Testis (tissue), 3 donors: ENCODE results near the gene GPR146. TPM values are rescaled to one million over a fixed set of nuclear protein-coding genes. Genes with fewer than 3 reads are reported as not detected.

Experiments used
- DNase-seq: peaks from one replicate; pipeline ENCODE4 v3.0.0-alpha.2; 2019
- H3K27ac ChIP-seq, 2 donors: fragments of 200-600 bp; sonication (generic); one replicate each; pipeline ENCODE4 v1.5.1; 2019
- H3K27me3 ChIP-seq: fragments of 200-600 bp; sonication (generic); one replicate; pipeline ENCODE4 v1.5.1; 2019
- H3K36me3 ChIP-seq: fragments of 200-600 bp; sonication (generic); one replicate; pipeline ENCODE4 v1.5.1; 2017; ENCODE audit warnings: low read depth; ENCODE audit errors: missing control alignments
- H3K4me1 ChIP-seq: fragments of 200-600 bp; sonication (generic); one replicate; pipeline ENCODE4 v1.5.1; 2019
- H3K4me3 ChIP-seq, 2 donors: fragments of 200-600 bp; sonication (generic); one replicate each; pipeline ENCODE4 v1.5.1; 2017 to 2019
- H3K9me3 ChIP-seq: fragments of 200-600 bp; sonication (generic); one replicate; pipeline ENCODE4 v1.5.1; 2017
- POLR2A ChIP-seq: fragments of 450-650 bp; IDR thresholded peaks from one replicate; pipeline ENCODE4 v1.6.1; 2017; ENCODE audit warnings: antibody characterized with exemption, mild to moderate bottlenecking, moderate library complexity
- WGBS, 2 donors: methylation state at CpG; one replicate each; pipeline ENCODE4 v1.1.5; 2018; 5-methylcytosine and 5-hydroxymethylcytosine counted together
- intact Hi-C: fragments of 100-400 bp; cut with DNase I; formaldehyde crosslinking; loops from one replicate; pipeline ENCODE4 v1.15.1; 2023; ENCODE audit warnings: low total_unique reads
- polyA plus RNA-seq: library from polyadenylated mRNA; stranded (reverse); fragments of 350-450 nt; fragmentation: Illumina TruSeq; extraction: RNeasy Lipid Tissue Mini Kit (QIAGEN cat#74804); gene quantifications from one replicate; pipeline ENCODE4 v1.2.3, GENCODE V29; 2014; ENCODE audit warnings: low read depth, low replicate concordance; ENCODE audit not compliant: insufficient read depth
- total RNA-seq, 2 donors: library from RNA; depleted of rRNA; stranded (reverse); fragments of >200 nt; gene quantifications; one replicate each; pipeline ENCODE4 v1.2.3, GENCODE V29; 2016
- TF ChIP-seq, protein P1 (sequence below), 3 experiments: fragments of 450-650 bp in 2 of 3; fragments of 200-600 bp in 1 of 3; sonication (generic) in 1 of 3; IDR thresholded peaks; one replicate each; pipeline ENCODE4 v1.5.1; 2016 to 2019; ENCODE audit warnings: antibody characterized with exemption in 3 of 3, mild to moderate bottlenecking in 2 of 3, moderate library complexity in 1 of 3

Gene GPR146
- total and polyA plus RNA-seq, 3 donors from 2014 or later, result 5.3 to 14.4 (median 14.2) TPM

DNA sequence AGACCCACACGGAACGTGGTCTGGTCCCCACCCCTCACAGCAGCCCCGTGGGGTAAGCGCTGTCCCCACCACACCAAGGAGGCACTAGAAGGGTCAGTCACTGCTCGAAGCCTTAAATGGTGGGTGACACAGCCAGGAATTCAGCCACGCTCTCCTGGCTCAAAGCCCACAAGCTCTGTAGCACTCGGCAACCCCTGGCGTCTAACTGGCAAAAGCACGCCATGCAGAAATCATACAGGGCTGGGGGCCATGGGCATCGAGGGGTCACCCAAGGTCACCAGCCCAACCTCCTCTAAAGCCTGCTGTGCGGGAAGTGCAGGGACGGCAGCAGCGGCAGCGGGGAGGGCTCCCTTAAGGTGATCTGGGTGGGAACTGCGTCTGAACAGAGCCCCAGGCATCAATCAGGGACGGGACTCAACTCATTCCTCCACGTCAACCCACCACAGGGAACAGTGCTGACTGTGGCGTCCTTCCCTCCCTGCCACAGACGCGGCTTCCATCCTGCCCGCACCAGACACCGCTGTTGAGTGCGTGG lies 51.3 kb downstream of the GPR146 start:
- H3K27ac ChIP-seq, result no peak overlapping the region
- no peak overlapping the region for H3K4me3 ChIP-seq
- TF ChIP-seq, protein P1, sequence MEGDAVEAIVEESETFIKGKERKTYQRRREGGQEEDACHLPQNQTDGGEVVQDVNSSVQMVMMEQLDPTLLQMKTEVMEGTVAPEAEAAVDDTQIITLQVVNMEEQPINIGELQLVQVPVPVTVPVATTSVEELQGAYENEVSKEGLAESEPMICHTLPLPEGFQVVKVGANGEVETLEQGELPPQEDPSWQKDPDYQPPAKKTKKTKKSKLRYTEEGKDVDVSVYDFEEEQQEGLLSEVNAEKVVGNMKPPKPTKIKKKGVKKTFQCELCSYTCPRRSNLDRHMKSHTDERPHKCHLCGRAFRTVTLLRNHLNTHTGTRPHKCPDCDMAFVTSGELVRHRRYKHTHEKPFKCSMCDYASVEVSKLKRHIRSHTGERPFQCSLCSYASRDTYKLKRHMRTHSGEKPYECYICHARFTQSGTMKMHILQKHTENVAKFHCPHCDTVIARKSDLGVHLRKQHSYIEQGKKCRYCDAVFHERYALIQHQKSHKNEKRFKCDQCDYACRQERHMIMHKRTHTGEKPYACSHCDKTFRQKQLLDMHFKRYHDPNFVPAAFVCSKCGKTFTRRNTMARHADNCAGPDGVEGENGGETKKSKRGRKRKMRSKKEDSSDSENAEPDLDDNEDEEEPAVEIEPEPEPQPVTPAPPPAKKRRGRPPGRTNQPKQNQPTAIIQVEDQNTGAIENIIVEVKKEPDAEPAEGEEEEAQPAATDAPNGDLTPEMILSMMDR (IDR thresholded peaks at IDR 0.05), result no peak
- TF ChIP-seq POLR2A, result no peak
- intact Hi-C loops, result no loop called here
- H3K36me3 ChIP-seq, result no peaks in the 10 kb centered on the region
- no peaks in the 10 kb centered on the region for H3K27me3 ChIP-seq
- no peaks in the 10 kb centered on the region for H3K9me3 ChIP-seq
- peaks cover 7% of the 10 kb centered on the region for H3K4me1 ChIP-seq
- WGBS, 2 donors, result 88 to 90% methylated on average over 17 to 18 of the region's 23 CpGs
- no peak for DNase-seq

DNA sequence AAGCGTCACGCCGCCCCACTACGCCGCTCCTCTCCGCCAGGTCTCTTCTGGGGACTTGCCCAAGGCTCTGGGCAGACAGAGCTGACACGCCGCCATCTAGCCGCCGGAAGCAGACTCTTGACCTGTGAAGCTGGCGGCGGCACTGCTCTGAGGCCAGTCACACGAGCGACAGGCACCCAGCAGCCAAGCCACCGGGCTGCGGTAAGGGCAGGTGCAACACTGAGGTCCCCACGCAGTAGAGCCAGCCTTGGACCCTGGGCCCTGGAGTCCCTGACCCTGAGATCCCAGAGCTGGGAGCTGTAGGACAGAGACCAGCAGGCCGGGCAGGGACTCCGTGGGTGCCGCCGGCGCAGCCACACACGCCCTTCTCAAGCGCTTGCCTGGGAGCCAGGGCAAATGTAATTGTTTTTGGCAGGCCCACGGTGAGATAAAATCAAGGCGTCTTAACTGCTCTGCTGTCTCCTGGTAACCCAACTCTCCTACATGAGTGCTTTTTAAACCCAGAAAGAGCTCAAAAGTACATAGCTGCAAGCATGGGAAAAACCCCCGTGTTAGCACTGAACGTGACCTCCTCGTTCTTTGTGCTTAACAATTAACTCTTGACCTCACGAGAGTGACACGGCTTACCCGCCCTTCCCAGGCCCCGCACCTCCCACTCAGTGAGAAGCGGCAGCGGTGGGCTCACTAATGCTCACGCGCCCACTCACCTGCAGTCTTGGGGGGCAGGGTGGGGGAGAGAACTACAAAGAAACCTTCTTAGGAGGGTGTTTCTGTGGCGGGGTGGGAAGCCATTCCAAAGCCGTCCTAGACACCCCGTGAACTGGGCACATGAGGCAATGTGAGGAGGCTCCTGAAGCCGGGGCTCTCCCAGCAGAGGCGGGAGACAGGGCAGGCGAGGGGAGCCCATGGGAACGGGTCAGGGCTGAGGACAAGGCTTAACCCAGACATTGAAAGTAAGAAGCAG lies 52.1 kb downstream of the GPR146 start:
- H3K9me3 ChIP-seq, result no peaks in the 10 kb centered on the region
- no peak overlapping the region for H3K4me3 ChIP-seq
- intact Hi-C loops, result no loop called here
- H3K27ac ChIP-seq, result no peak overlapping the region
- no peak for DNase-seq
- TF ChIP-seq, protein P1 (IDR thresholded peaks at IDR 0.05), result no peak
- TF ChIP-seq POLR2A, result no peak
- 70 to 89% methylated on average over 32 to 42 of the region's 44 CpGs for WGBS, 2 donors
- no peaks in the 10 kb centered on the region for H3K36me3 ChIP-seq
- peaks cover 7% of the 10 kb centered on the region for H3K4me1 ChIP-seq
- H3K27me3 ChIP-seq, result no peaks in the 10 kb centered on the region

DNA sequence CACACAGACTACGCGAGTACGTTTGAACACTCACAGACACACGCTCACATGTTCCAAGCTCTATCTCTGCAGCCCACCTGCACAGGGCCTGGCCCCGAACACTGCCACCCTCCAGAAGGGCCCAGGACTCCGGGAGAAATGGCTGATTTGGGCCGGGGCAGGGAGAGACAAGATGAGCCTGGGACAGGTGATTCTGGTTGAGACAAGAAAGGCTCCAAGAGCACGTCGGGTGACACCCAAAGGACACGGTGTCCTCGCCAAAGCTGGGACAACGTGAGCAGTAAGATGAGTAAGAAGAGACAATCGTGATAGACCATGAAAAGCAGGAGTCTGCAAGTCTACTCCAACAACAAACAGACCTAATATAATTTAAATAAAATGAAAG lies 52.8 kb downstream of the GPR146 start:
- WGBS, 2 donors, result 77 to 89% methylated on average over 13 of the region's 13 CpGs
- Histone ChIP-seq H3K4me1 (peaks cover 7% of the 10 kb centered on the region), H3K9me3 (no peaks in the 10 kb centered on the region), H3K36me3 (no peaks in the 10 kb centered on the region), H3K27me3 (no peaks in the 10 kb centered on the region), H3K4me3 (no peak overlapping the region), H3K27ac (no peak overlapping the region)
- intact Hi-C loops, result no loop called here
- TF ChIP-seq, protein P1 (IDR thresholded peaks at IDR 0.05), result no peak
- no peak for TF ChIP-seq POLR2A
- no peak for DNase-seq

DNA sequence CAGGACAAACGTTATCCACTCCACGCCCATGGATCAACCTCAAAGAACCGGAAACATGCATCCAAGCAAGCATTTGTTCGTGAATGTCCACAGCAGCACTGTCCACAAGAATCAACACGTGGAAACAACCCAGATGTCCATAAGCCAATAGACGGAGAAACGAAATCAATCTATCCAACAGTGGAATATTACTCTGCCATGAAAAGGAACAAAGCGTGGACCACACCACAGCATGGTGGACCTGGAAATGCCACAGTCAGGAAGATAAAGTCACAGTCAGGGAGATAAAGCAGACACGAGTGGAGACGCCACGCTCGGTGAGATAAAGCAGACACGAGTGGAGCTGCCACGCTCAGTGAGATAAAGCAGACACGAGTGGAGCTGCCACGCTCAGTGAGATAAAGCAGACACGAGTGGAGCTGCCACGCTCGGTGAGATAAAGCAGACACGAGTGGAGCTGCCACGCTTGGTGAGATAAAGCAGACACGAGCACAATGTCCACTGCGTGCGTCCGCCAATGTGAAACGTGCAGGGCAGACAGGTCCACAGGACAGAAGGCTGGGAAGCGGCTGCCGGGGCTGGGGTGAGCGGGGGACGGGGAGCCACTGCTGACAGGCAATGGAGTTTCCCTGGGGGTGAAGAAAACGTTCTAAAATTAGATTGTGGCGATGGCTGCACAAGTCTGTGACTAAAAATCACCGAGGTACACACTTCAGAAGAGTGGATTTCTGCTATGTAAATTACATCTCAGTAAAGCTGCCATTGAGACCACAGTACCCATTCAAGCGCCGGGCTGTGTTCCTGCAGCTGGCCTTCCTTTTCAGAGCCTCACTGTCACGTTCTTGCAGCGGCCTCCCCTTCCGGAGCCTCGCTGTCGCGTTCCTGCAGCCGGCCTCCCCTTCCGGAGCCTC lies 54.2 kb downstream of the GPR146 start:
- Histone ChIP-seq H3K27me3 (no peaks in the 10 kb centered on the region), H3K9me3 (no peaks in the 10 kb centered on the region), H3K27ac (no peak overlapping the region), H3K4me3 (no peak overlapping the region), H3K36me3 (no peaks in the 10 kb centered on the region), H3K4me1 (peaks cover 7% of the 10 kb centered on the region)
- 93 to 94% methylated on average over 43 of the region's 43 CpGs for WGBS, 2 donors
- intact Hi-C loops, result no loop called here
- TF ChIP-seq, protein P1 (IDR thresholded peaks at IDR 0.05), result no peak
- TF ChIP-seq POLR2A, result no peak
- DNase-seq, result no peak
